Stomach (tissue), 4 donors: ENCODE data around the gene RAP1A.

Source experiments
- CTCF ChIP-seq, 7 experiments: fragments of 450-650 bp in 4 of 7; fragments of 200-600 bp in 3 of 7; sonication (generic) in 3 of 7; IDR thresholded peaks; one replicate each; pipeline ENCODE4 v1.5.1; 2016 to 2019; ENCODE audit warnings: antibody characterized with exemption in 7 of 7, control low read depth in 2 of 7, mild to moderate bottlenecking in 1 of 7
- EP300 ChIP-seq: sonication (generic); formaldehyde crosslinking; IDR thresholded peaks from one replicate; pipeline ENCODE4 v1.6.1; 2017; ENCODE audit warnings: antibody characterized with exemption
- POLR2A ChIP-seq, 4 donors: fragments of 450-650 bp; IDR thresholded peaks; one replicate each; pipeline ENCODE4 v1.6.1; 2016; ENCODE audit warnings: antibody characterized with exemption in 4 of 4, control low read depth in 2 of 4, mild to moderate bottlenecking in 1 of 4, moderate library complexity in 1 of 4
- POLR2AphosphoS5 ChIP-seq, 3 donors: sonication (generic); formaldehyde crosslinking; IDR thresholded peaks; one replicate each; pipeline ENCODE4 v1.6.1; 2016; ENCODE audit warnings: antibody characterized with exemption in 3 of 3

GRCh38 chr1:111747947-111748346 is 128.4 kb downstream of the RAP1A start:
- TF ChIP-seq EP300 (no peak), CTCF (IDR thresholded peaks at IDR 0.05) (no peak), POLR2AphosphoS5 (IDR thresholded peaks at IDR 0.05) (no peak), POLR2A (IDR thresholded peaks at IDR 0.05) (no peak)
